Neuron (in vitro differentiated cells): ENCODE measurements around the gene SBK2.
"Not testable (repeated sequence)": the region's sequence is repeated elsewhere in the genome, so short reads cannot be mapped to it uniquely, and the experiment has no call there.

ENCODE experiments used
- H2AFZ ChIP-seq: one replicate; pipeline ENCODE4 v1.6.1; 2013; ENCODE audit warnings: low read depth, mild to moderate bottlenecking, inconsistent platforms, low read length, moderate library complexity
- H3K27me3 ChIP-seq: one replicate; pipeline ENCODE4 v1.6.1; 2013; ENCODE audit warnings: low read length; ENCODE audit not compliant: insufficient read depth
- H3K36me3 ChIP-seq: one replicate; pipeline ENCODE4 v1.6.1; 2013; ENCODE audit warnings: low read length; ENCODE audit not compliant: insufficient read depth
- H3K4me1 ChIP-seq: one replicate; pipeline ENCODE4 v1.6.1; 2013; ENCODE audit warnings: low read length; ENCODE audit not compliant: insufficient read depth
- H3K4me3 ChIP-seq: 2 replicates; pipeline ENCODE4 v1.5.1; 2013; ENCODE audit warnings: mild to moderate bottlenecking, low read length, moderate library complexity
- H3K9me3 ChIP-seq: one replicate; pipeline ENCODE4 v1.6.1; 2013; ENCODE audit warnings: low read length

SBK2 gene

DNA sequence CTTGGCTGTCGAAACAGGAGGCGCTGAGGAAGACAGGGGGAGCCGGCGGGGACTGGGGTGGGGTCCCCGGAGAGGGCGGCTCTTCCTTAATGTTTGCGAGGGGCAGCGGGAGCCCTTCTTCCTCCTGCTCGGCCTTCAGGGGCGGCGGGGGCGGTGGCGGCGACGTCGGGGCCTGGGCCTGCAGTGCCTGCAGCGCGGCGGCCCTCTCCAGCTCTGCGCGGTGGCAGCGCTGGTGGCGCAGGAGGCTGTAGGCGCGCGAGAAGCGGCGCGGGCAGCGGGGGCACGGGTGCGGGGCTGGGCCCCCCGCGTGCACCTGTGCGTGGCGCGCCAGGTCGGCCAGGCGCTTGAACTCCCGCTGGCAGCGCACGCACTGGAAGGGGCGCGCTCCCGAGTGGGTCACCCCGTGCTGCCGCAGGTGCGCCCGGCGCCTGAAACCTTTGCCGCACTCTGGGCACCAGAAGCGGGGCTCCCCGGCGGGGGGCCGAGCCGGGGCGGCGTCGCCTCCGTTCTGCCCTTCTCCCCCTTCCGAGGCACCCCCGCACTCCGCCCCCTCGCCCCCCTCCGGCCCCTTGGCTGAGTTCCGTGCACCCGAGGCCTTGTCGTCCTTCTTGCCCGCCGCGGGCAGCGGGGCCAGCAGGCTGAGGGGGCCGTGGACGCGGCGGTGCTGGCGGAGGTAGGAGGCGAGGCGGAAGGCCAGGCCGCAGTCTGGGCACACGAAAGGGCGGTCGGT is 41.3 kb upstream of the SBK2 start:
- Histone ChIP-seq H3K27me3 (no peaks in the 10 kb centered on the region), H3K4me3 (no peak overlapping the region), H2AFZ (no peak overlapping the region), H3K9me3 (no peaks in the 10 kb centered on the region), H3K4me1 (peaks cover 3% of the 10 kb centered on the region), H3K36me3 (peaks cover 17% of the 10 kb centered on the region)

DNA sequence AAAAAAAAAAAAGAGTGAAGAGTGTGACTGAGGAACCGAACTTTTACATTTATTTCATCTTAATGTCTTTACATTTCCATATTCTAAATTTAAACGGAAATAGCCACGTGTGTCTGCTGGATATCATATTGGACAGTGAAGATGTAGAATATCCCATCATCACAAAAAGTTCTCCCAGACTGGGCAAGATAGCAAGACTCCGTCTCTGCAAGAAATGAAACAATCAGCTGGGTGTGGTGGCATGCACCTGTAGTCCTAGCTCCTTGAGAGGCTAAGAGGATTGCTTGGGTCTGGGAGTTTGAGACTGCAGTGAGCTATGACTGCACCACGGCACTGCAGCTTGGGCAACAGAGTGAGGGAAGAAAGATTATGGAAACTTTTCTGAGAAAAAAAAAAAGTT is 39.8 kb upstream of the SBK2 start:
- H3K36me3 ChIP-seq, result peaks cover 17% of the 10 kb centered on the region
- H2AFZ ChIP-seq, result no peak overlapping the region
- H3K4me1 ChIP-seq, result peaks cover 3% of the 10 kb centered on the region
- H3K4me3 ChIP-seq, result no peak overlapping the region
- no peaks in the 10 kb centered on the region for H3K27me3 ChIP-seq
- no peaks in the 10 kb centered on the region for H3K9me3 ChIP-seq

- not testable (repeated sequence) for H3K9me3 ChIP-seq, H3K27me3 ChIP-seq, H3K4me1 ChIP-seq, H2AFZ ChIP-seq, H3K4me3 ChIP-seq
- peaks cover 15% of the 10 kb centered on the region for H3K36me3 ChIP-seq
Observed at GRCh38 chr19:55573929-55574328, 37.0 kb upstream of the SBK2 start.

DNA sequence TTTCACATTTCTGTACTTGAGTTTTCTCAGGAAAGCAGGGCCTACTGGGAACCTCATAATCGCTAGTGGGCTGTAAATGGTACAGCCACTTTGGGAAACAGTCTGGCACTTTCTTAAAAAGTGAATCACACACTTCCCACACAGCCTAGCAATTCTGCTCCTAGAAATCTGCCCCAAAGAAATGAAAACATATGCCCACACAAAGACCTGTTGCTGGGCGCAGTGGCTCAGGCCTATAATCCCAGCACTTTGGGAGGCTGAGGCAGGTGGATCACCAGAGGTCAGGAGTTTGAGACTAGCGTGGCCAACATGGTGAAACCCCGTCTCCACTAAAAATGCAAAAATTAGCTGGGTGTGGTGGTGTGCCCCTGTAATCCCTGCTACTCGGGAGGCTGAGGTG is 32.5 kb upstream of the SBK2 start:
- H3K36me3 ChIP-seq, H3K4me3 ChIP-seq, H3K27me3 ChIP-seq, H3K9me3 ChIP-seq, H3K4me1 ChIP-seq, H2AFZ ChIP-seq: not testable (repeated sequence)

GRCh38 chr19:55567708-55568328 is 30.9 kb upstream of the SBK2 start:
- no peaks in the 10 kb centered on the region for H3K27me3 ChIP-seq
- peaks cover 4% of the 10 kb centered on the region for H3K4me1 ChIP-seq

GRCh38 chr19:55566823-55567222 is 29.9 kb upstream of the SBK2 start:
- Histone ChIP-seq H3K9me3 (no peaks in the 10 kb centered on the region), H2AFZ (no peak overlapping the region), H3K27me3 (no peaks in the 10 kb centered on the region), H3K4me1 (peaks cover 4% of the 10 kb centered on the region), H3K36me3 (no peaks in the 10 kb centered on the region), H3K4me3 (no peak overlapping the region)

More at GRCh38 chr19:55567708-55568328, 30.9 kb upstream of the SBK2 start:
- H3K9me3 ChIP-seq, result no peaks in the 10 kb centered on the region
- H2AFZ ChIP-seq, result no peak overlapping the region
- no peaks in the 10 kb centered on the region for H3K36me3 ChIP-seq
- no peak overlapping the region for H3K4me3 ChIP-seq

DNA sequence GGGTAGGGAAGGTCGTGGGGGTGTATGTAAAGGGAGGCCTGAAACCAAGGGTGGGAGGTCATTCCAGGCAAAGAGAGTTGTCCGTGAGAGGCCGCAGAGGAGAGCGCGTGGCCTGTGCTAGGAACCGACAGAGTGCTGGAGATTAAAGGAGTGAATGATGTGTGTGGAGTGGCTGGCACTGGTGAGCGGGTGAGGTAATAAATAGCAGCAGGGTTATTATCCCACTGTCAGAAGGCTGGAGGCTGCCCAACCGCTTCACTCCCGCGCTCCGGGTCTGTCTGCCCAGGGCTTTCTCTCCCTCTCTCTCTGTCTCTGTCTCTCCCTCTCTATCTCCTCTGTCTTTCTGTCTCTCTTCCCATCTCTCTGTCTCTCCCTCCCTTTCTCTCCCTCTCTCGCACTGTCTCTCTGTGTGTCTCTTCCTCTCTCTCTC is 26.3 kb upstream of the SBK2 start:
- peaks cover 2% of the 10 kb centered on the region for H3K9me3 ChIP-seq
- no peak overlapping the region for H3K4me3 ChIP-seq
- H3K27me3 ChIP-seq, result no peaks in the 10 kb centered on the region
- H3K36me3 ChIP-seq, result no peaks in the 10 kb centered on the region
- H2AFZ ChIP-seq, result no peak overlapping the region
- H3K4me1 ChIP-seq, result peaks cover 4% of the 10 kb centered on the region

DNA sequence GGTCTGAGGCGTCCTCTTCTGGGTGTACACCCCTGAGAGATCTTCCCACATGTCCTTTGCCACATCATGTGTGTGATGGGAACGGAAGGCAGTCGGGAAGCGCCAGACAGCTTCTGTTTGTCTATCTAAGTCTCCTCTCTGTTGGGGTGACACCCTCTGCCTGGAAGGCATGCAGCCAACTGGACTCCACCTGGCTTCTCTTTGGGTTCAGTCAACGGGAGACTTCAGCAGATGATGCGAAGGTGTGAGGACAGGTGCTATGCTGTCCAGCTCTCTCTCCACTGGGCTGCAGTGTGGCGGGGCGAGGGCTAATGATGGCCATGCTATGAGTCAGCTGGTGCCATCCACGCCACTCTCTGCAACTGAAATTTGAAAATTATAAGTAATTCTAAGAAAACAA is 22.8 kb upstream of the SBK2 start:
- no peaks in the 10 kb centered on the region for H3K36me3 ChIP-seq
- H3K9me3 ChIP-seq, result peaks cover 2% of the 10 kb centered on the region
- no peak overlapping the region for H2AFZ ChIP-seq
- no peaks in the 10 kb centered on the region for H3K27me3 ChIP-seq
- H3K4me3 ChIP-seq, result no peak overlapping the region
- peaks cover 7% of the 10 kb centered on the region for H3K4me1 ChIP-seq

DNA sequence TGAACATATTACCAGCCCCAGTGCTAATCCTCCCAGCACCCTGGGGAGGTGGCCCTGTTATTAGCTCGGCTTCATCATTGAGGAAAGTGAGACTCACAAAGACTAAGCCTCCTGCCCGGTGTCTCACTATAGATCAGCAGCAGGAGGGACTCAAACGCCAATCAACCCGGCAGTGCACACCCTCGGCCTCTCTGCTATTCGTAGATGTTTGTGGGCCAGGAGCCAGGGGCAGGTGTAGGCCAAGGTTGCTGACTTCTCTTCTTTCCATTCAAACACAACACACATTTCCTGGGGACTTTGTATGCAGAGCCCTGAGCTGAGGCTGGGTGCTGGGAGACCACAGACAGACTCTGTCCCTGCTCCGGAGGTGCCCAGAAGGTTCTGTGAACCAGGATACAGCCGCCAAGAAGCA is 17.8 kb upstream of the SBK2 start:
- H3K27me3 ChIP-seq, result no peaks in the 10 kb centered on the region
- peak overlapping the region; percentile 13 for H2AFZ ChIP-seq
- no peaks in the 10 kb centered on the region for H3K9me3 ChIP-seq
- H3K4me3 ChIP-seq, result no peak overlapping the region
- H3K4me1 ChIP-seq, result peaks cover 25% of the 10 kb centered on the region
- H3K36me3 ChIP-seq, result no peaks in the 10 kb centered on the region

DNA sequence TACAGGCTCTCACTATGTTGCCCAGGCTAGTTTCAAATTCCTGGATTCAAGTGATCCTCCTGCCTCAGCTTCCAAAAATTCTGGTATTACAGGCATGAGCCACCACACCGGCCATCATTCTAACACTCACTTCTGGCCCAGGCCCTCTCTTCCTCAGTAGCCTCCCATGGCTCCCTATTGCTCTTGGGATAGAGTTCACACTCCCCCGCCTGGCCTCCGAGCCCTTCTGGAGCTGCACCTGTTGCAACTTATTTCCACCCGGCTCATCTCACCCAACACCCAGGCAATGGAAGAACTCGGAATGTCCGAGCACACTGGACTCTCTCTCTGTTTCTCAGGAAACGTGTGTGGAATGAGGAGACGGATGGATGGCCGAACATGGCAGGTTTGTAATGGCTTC is 17.4 kb upstream of the SBK2 start:
- Histone ChIP-seq H3K9me3 (no peaks in the 10 kb centered on the region), H2AFZ (peak overlapping the region; percentile 13), H3K27me3 (no peaks in the 10 kb centered on the region), H3K4me3 (no peak overlapping the region), H3K4me1 (peaks cover 29% of the 10 kb centered on the region), H3K36me3 (no peaks in the 10 kb centered on the region)

DNA sequence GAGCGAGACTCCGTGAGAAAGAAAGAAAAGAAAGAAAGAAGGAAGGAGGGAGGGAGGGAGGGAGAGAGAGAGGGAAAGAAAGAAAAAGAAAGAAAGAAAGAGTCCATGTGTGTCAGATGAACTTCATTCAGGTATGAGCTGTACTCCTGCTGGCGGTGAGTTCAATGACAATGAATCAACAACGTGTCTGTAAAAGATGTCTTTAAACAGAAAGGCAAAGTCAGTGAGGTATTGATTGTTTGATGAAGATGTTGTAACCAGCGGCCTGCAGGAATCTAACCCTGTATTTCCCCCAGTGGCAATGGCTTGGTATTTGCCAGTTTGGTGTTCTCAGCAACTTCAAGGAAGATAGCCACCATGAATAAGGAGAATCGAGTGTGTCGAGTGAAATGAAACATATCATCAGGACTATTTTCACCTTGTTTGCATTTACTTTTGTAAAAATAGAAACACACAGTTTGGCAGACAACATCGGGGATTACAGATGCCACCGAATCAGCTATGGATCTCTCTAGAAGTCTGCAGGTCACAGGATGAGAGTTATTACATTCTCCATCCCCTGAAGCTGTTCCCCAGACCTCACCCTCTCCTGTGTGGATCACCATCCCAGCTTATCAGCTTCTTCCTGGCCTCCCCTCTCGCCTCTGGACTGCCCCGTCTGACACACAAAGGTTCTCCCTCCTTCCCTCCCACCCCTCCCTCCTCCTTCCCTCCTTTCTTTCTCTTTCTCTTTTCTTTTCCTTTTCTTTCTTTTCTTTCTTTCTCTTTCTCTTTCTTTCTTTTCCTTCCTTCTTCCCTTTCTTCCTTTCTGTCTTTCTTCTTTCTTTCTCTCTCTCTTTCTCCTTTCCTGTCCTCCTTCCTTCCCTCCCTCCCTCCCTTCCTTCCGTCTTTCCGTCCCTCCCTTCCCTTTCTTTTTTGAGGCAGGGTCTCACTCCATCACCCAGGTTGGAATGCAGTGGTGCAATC is 16.6 kb upstream of the SBK2 start:
- H3K4me1 ChIP-seq, result peaks cover 29% of the 10 kb centered on the region
- no peaks in the 10 kb centered on the region for H3K36me3 ChIP-seq
- H2AFZ ChIP-seq, result no peak overlapping the region
- no peak overlapping the region for H3K4me3 ChIP-seq
- no peaks in the 10 kb centered on the region for H3K27me3 ChIP-seq
- no peaks in the 10 kb centered on the region for H3K9me3 ChIP-seq

GRCh38 chr19:55552620-55553019 is 15.7 kb upstream of the SBK2 start:
- Histone ChIP-seq H3K36me3 (no peaks in the 10 kb centered on the region), H3K27me3 (no peaks in the 10 kb centered on the region), H2AFZ (no peak overlapping the region), H3K9me3 (no peaks in the 10 kb centered on the region), H3K4me3 (no peak overlapping the region), H3K4me1 (peaks cover 29% of the 10 kb centered on the region)

DNA sequence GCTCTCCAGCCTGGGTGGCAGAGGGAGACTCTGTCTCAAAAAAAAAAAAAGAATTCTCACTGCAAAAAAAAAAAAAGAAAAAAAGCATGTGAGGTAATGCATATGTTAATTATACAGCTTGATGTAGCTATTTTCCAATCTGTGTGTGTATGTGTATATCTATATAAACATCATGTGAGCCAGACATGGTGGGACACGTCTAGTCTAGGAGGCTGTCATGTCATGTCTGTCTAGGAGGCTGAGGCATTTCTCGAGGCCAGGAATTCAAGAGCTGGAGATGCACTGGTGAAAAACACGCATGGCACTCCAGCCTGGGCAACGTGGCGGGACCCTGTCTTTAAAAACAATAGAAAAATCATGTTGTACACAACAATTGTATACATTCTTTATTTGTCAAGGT is 15.3 kb upstream of the SBK2 start:
- Histone ChIP-seq H3K4me1 (peaks cover 29% of the 10 kb centered on the region), H3K36me3 (no peaks in the 10 kb centered on the region), H3K27me3 (no peaks in the 10 kb centered on the region), H3K4me3 (no peak overlapping the region), H2AFZ (no peak overlapping the region), H3K9me3 (no peaks in the 10 kb centered on the region)
